H1 (cell line): ENCODE results near the gene ALKBH7. TPM values are rescaled to one million over a fixed set of nuclear protein-coding genes. Genes with fewer than 3 reads are reported as not detected.

Experiments used
- CTCF ChIA-PET: fragments of 300-600 bp; sonication (Branson Sonifier 250); formaldehyde crosslinking; loops from one replicate; lab custom pipeline; 2021; ENCODE audit not compliant: partially characterized antibody; lab: Charles Lee
- POLR2A ChIA-PET: fragments of 300-600 bp; sonication (Branson Sonifier 250); formaldehyde crosslinking; loops from one replicate; lab custom pipeline; 2021; ENCODE audit warnings: inconsistent platforms; ENCODE audit not compliant: partially characterized antibody; lab: Charles Lee
- DNase-seq, 2 experiments: peaks; one replicate each; pipeline versions ENCODE4 v3.0.0 to v3.0.0-alpha.2; 2010 to 2022; ENCODE audit warnings: low spot score in 2 of 2, low read depth in 1 of 2, mixed read lengths in 1 of 2
- FAIRE-seq: peaks from 2 replicates; lab custom pipeline; 2011; peaks lifted over from hg19 to GRCh38; lab: Jason Lieb, UNC
- H2AFZ ChIP-seq: 2 replicates; pipeline ENCODE4 v1.8.1; 2012; ENCODE audit warnings: low read length, inconsistent platforms
- H2AK5ac ChIP-seq: 2 replicates; pipeline ENCODE4 v1.6.1; 2013; ENCODE audit warnings: low read depth, low read length
- H2BK120ac ChIP-seq: replicated peaks from 2 replicates; pipeline ENCODE3; 2013; ENCODE audit warnings: low read depth, low read length, inconsistent platforms
- H2BK12ac ChIP-seq: 2 replicates; pipeline ENCODE4 v1.6.1; 2013; ENCODE audit warnings: low read depth, low read length
- H2BK15ac ChIP-seq: 2 replicates; pipeline ENCODE4 v1.6.1; 2013; ENCODE audit warnings: low read length
- H2BK20ac ChIP-seq: 2 replicates; pipeline ENCODE4 v1.6.1; 2013; ENCODE audit warnings: low read length
- H2BK5ac ChIP-seq: 2 replicates; pipeline ENCODE4 v1.6.1; 2013; ENCODE audit warnings: low read depth, low read length
- H3K14ac ChIP-seq: 2 replicates; pipeline ENCODE4 v1.6.1; 2013; ENCODE audit warnings: inconsistent platforms; ENCODE audit not compliant: insufficient read length
- H3K18ac ChIP-seq: 2 replicates; pipeline ENCODE4 v1.6.1; 2013; ENCODE audit warnings: low read length; ENCODE audit errors: extremely low read depth
- H3K23ac ChIP-seq: 2 replicates; pipeline ENCODE4 v1.6.1; 2013; ENCODE audit warnings: inconsistent platforms; ENCODE audit not compliant: insufficient read length
- H3K23me2 ChIP-seq: 2 replicates; pipeline ENCODE4 v1.6.1; 2013; ENCODE audit warnings: low read depth, low read length
- H3K27ac ChIP-seq: 2 replicates; pipeline ENCODE4 v1.6.1; 2011; ENCODE audit warnings: low read depth, low read length, inconsistent platforms
- H3K27me3 ChIP-seq, 4 experiments: replicated peaks in 1 of 4; 1 replicate in 1 of 4; 2 replicates in 3 of 4; pipeline versions ENCODE4 v1.6.1 to v1.8.1; 2011 to 2013; ENCODE audit warnings: low read length in 3 of 4, mild to moderate bottlenecking in 3 of 4, inconsistent platforms in 2 of 4, mixed read lengths in 2 of 4, moderate library complexity in 1 of 4; ENCODE audit not compliant: control insufficient read depth in 3 of 4, insufficient read depth in 3 of 4; ENCODE audit errors: extremely low read depth in 1 of 4
- H3K36me3 ChIP-seq, 4 experiments: 2 replicates each; pipeline versions ENCODE4 v1.6.1 to v1.8.1; 2011 to 2013; ENCODE audit warnings: mild to moderate bottlenecking in 4 of 4, low read length in 3 of 4, moderate library complexity in 2 of 4, control low read depth in 1 of 4, inconsistent platforms in 1 of 4; ENCODE audit not compliant: insufficient read depth in 4 of 4, control insufficient read depth in 2 of 4
- H3K4ac ChIP-seq: replicated peaks from 2 replicates; pipeline ENCODE3; 2013; ENCODE audit warnings: low read length, low read depth, mixed read lengths, inconsistent platforms; ENCODE audit not compliant: insufficient read length
- H3K4me1 ChIP-seq, 4 experiments: replicated peaks in 1 of 4; 1 replicate in 1 of 4; 2 replicates in 3 of 4; pipeline versions ENCODE4 v1.6.1 to v1.8.1; 2011 to 2013; ENCODE audit warnings: low read length in 3 of 4, inconsistent platforms in 2 of 4, mixed read lengths in 1 of 4; ENCODE audit not compliant: insufficient read depth in 4 of 4, control insufficient read depth in 3 of 4
- H3K4me2 ChIP-seq, 2 experiments: 2 replicates each; pipeline versions ENCODE4 v1.6.1 to v1.8.1; 2011 to 2013; ENCODE audit warnings: low read depth in 2 of 2, low read length in 2 of 2, control low read depth in 1 of 2, inconsistent platforms in 1 of 2, mild to moderate bottlenecking in 1 of 2; ENCODE audit not compliant: insufficient read depth in 1 of 2
- H3K4me3 ChIP-seq, 4 experiments: fragments of 200-600, 300-600 bp in 1 of 4; sonication (generic), shearing (Covaris generic), sonication (Bioruptor Twin) in 1 of 4; 2 replicates each; pipeline versions ENCODE4 v1.5.1 to v1.8.1; 2011 to 2016; ENCODE audit warnings: low read length in 4 of 4, low read depth in 3 of 4, control low read depth in 2 of 4, inconsistent platforms in 2 of 4, mild to moderate bottlenecking in 2 of 4, mixed read lengths in 1 of 4, moderate library complexity in 1 of 4; ENCODE audit not compliant: insufficient read depth in 2 of 4; ENCODE audit errors: extremely low read depth in 1 of 4
- H3K56ac ChIP-seq: replicated peaks from 2 replicates; pipeline ENCODE3; 2013; ENCODE audit warnings: low read depth, mild to moderate bottlenecking, mixed read lengths, low read length, inconsistent platforms; ENCODE audit not compliant: insufficient read length
- H3K79me1 ChIP-seq: 2 replicates; pipeline ENCODE4 v1.6.1; 2013; ENCODE audit warnings: low read depth, low read length, control low read depth
- H3K79me2 ChIP-seq, 2 experiments: 2 replicates each; pipeline versions ENCODE4 v1.6.1 to v1.8.1; 2012 to 2013; ENCODE audit warnings: low read length in 2 of 2, mild to moderate bottlenecking in 2 of 2, inconsistent platforms in 1 of 2; ENCODE audit not compliant: insufficient read depth in 2 of 2, control insufficient read depth in 1 of 2
- H3K9ac ChIP-seq, 4 experiments: replicated peaks in 1 of 4; 1 replicate in 1 of 4; 2 replicates in 3 of 4; pipeline versions ENCODE4 v1.6.1 to v1.8.1; 2011 to 2013; ENCODE audit warnings: low read depth in 3 of 4, low read length in 3 of 4, control low read depth in 2 of 4, mild to moderate bottlenecking in 2 of 4, moderate library complexity in 2 of 4, inconsistent platforms in 1 of 4; ENCODE audit errors: extremely low read depth in 1 of 4
- H3K9me3 ChIP-seq, 2 experiments: 2 replicates each; pipeline versions ENCODE4 v1.6.1 to v1.8.1; 2012 to 2013; ENCODE audit warnings: mild to moderate bottlenecking in 2 of 2, moderate library complexity in 2 of 2, control low read depth in 1 of 2, inconsistent platforms in 1 of 2, low read depth in 1 of 2, low read length in 1 of 2, mixed read lengths in 1 of 2; ENCODE audit not compliant: insufficient read depth in 2 of 2
- H4K20me1 ChIP-seq, 2 experiments: replicated peaks in 1 of 2; 2 replicates each; pipeline versions ENCODE3 to v1.8.1; 2011 to 2013; ENCODE audit warnings: inconsistent platforms in 2 of 2, low read length in 2 of 2, mild to moderate bottlenecking in 1 of 2; ENCODE audit not compliant: insufficient read depth in 2 of 2, control insufficient read depth in 1 of 2
- H4K5ac ChIP-seq: 2 replicates; pipeline ENCODE4 v1.6.1; 2013; ENCODE audit warnings: low read length, low read depth, mixed read lengths, inconsistent platforms; ENCODE audit not compliant: insufficient read length
- H4K8ac ChIP-seq: 2 replicates; pipeline ENCODE4 v1.8.0; 2013; ENCODE audit warnings: mild to moderate bottlenecking, moderate library complexity, low read length, inconsistent platforms; ENCODE audit not compliant: insufficient read depth; ENCODE audit errors: extremely low read depth
- H4K91ac ChIP-seq: replicated peaks from 2 replicates; pipeline ENCODE3; 2013; ENCODE audit warnings: low read length, mixed read lengths, inconsistent platforms; ENCODE audit not compliant: insufficient read length
- ASH2L ChIP-seq: fragments of 200-600, 300-600 bp; sonication (generic); IDR thresholded peaks from one replicate; pipeline ENCODE4 v1.7.1; 2017; ENCODE audit warnings: low read length
- CBX5 ChIP-seq: fragments of 300-800, 300-1000 bp; sonication (generic); IDR thresholded peaks from 2 replicates; pipeline ENCODE4 v1.7.1; 2016; ENCODE audit warnings: antibody characterized with exemption, low read length, low read depth
- CHD1 ChIP-seq: IDR thresholded peaks from 2 replicates; pipeline ENCODE4 v1.6.1; 2012; ENCODE audit warnings: low read depth, low read length, improper control_type of control experiment
- FOSL1 ChIP-seq: IDR thresholded peaks from 2 replicates; pipeline ENCODE4 v1.6.1; 2011; ENCODE audit warnings: mild to moderate bottlenecking, low read depth, low read length, moderate library complexity; ENCODE audit not compliant: insufficient read depth
- HDAC2 ChIP-seq, 2 experiments: fragments of 300-600 bp in 1 of 2; sonication (generic) in 1 of 2; IDR thresholded peaks; 2 replicates each; pipeline ENCODE4 v1.6.1; 2011 to 2012; ENCODE audit warnings: low read depth in 2 of 2, low read length in 2 of 2, mild to moderate bottlenecking in 2 of 2, moderate library complexity in 2 of 2, borderline replicate concordance in 1 of 2, inconsistent platforms in 1 of 2
- SIX5 ChIP-seq: IDR thresholded peaks from 2 replicates; pipeline ENCODE4 v1.6.1; 2011; ENCODE audit warnings: mild to moderate bottlenecking, low read depth, low read length
- TAF7 ChIP-seq: optimal IDR thresholded peaks from 2 replicates; pipeline ENCODE3; 2011; ENCODE audit warnings: low read depth, mild to moderate bottlenecking, inconsistent platforms, low read length, moderate library complexity, borderline replicate concordance
- ZNF274 ChIP-seq: IDR thresholded peaks from 2 replicates; pipeline ENCODE4 v1.7.0; 2012; ENCODE audit warnings: low read length, borderline replicate concordance; ENCODE audit errors: extremely low read depth
- WGBS, 2 experiments: shearing (Covaris generic) in 1 of 2; methylation state at CpG; one replicate each; pipeline versions ENCODE4 v1.1.6 to v1.1.7; 2013 to 2015; ENCODE audit warnings: low lambda C conversion rate in 2 of 2, mixed read lengths in 2 of 2, inconsistent platforms in 1 of 2, low coverage in 1 of 2, missing lambda C conversion rate in 1 of 2; ENCODE audit not compliant: insufficient replicate concordance in 2 of 2, insufficient coverage in 1 of 2, insufficient read length in 1 of 2; ENCODE audit errors: extremely low coverage in 1 of 2, missing lambda C conversion rate in 1 of 2; 5-methylcytosine and 5-hydroxymethylcytosine counted together
- polyA plus RNA-seq, 7 experiments: library from polyadenylated mRNA; depleted of rRNA in 3 of 7; stranded (reverse) in 5 of 7; unstranded in 2 of 7; fragments of >200 nt in 5 of 7; fragments of 200-250 nt in 2 of 7; gene quantifications; 1 replicate in 5 of 7; 2 replicates in 1 of 7; 4 replicates in 1 of 7; pipeline versions ENCODE4 v1.2.1 to v1.2.3, GENCODE V29; 2011 to 2013; ENCODE audit warnings: missing spikeins in 2 of 7, mixed read lengths in 2 of 7
- total RNA-seq: library from RNA; stranded (reverse); fragmentation: NEBNext Ultra II Directional; extraction: Animal tissue kit (Norgen Biotek cat#: 25700); gene quantifications from 2 replicates; pipeline ENCODE4 v1.2.1, GENCODE V29; 2021

The ALKBH7 gene
- total and polyA plus RNA-seq, 2 of the 8 experiments (the other 6 are each of a cell fraction or from before 2014, with no cell fraction given), result 66.3 to 100 TPM

DNA sequence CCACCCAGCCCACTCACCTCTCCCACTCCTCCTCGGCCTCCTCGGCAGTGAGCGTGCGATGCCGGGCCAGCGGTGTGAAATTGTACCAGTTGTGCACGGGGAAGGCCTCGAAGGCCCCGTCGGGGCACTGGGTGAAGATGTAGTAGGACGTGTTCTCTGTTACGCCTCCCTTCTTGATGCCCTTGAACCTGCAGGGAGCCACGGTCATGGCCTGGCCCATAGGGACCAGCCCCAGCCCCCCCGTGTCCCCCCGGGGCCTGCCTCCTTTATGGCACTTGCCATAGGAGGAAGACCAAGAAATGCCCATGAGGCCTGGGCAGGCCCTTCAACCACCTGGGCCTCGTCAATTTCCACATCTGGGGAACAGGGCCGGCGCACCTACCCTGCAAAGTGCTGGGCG is 14.8 kb downstream of the ALKBH7 start:
- Histone ChIP-seq H2AK5ac (no peak overlapping the region), H3K14ac (no peak overlapping the region), H4K91ac (no peak overlapping the region), H3K4me1 (peaks cover 0 to 3% (median 1%) of the 10 kb centered on the region in 4 experiments; a peak in 2 of 7 replicates), H3K23me2 (peaks cover 3% of the 10 kb centered on the region), H2BK15ac (no peak overlapping the region), H3K4me3 (no peak overlapping the region), H3K9me3 (no peaks in the 10 kb centered on the region), H2BK20ac (no peak overlapping the region), H3K4me2 (no peak overlapping the region), H3K18ac (no peak overlapping the region), H4K5ac (no peak overlapping the region), H2AFZ (no peak overlapping the region), H3K27ac (no peak overlapping the region), H3K36me3 (peaks cover 21 to 57% (median 43%) of the 10 kb centered on the region in 4 experiments), H3K23ac (no peak overlapping the region), H3K79me1 (peaks cover 3% of the 10 kb centered on the region), H4K20me1 (peaks cover 2 to 11% of the 10 kb centered on the region in 2 experiments), H2BK12ac (no peak overlapping the region), H4K8ac (no peak overlapping the region), H3K4ac (no peak overlapping the region), H3K9ac (no peak overlapping the region), H3K27me3 (no peaks in the 10 kb centered on the region), H3K56ac (no peak overlapping the region), H3K79me2 (peaks cover 3 to 15% of the 10 kb centered on the region in 2 experiments; a peak in 3 of 4 replicates), H2BK5ac (no peak overlapping the region), H2BK120ac (no peak overlapping the region)
- DNase-seq, result no peak
- CTCF ChIA-PET, result interaction anchor here (2.1 kb wide), 1 partner anchor 9 kb away, joined by 6 read pairs; no protein-coding TSS in a partner anchor
- POLR2A ChIA-PET, result interaction anchor here (9.9 kb wide), 1 partner anchor 12 kb away, joined by 81 read pairs; the partner anchor contains the start of genes ALKBH7 and PSPN
- TF ChIP-seq SIX5, result no peak
- no peak for TF ChIP-seq HDAC2 (IDR thresholded peaks at IDR 0.05; ENCODE audit: borderline replicate concordance in 1 of 2, low read depth in 2 of 2, low read length in 2 of 2)
- no peak for TF ChIP-seq ASH2L
- no peak for TF ChIP-seq TAF7
- TF ChIP-seq CBX5, result no peak
- TF ChIP-seq CHD1, result no peak
- TF ChIP-seq ZNF274, result no peak
- no peak for TF ChIP-seq FOSL1
- FAIRE-seq, result no peak
- WGBS, 2 experiments, result 97% methylated on average over 18 of the region's 19 CpGs; no CpG with 5 or more reads in 1 of the 2 experiments
